Neural cell (in vitro differentiated cells): ENCODE measurements around the gene NTSR2. TPM values are rescaled to one million over a fixed set of nuclear protein-coding genes. Genes with fewer than 3 reads are reported as not detected.
"Not testable (repeated sequence)": the region's sequence is repeated elsewhere in the genome, so short reads cannot be mapped to it uniquely, and the experiment has no call there.

Experiments used
- H2AFZ ChIP-seq: fragments of 200-600, 300-800 bp; sonication (generic), shearing (Covaris generic); 2 replicates; pipeline ENCODE4 v1.6.0; 2014; ENCODE audit warnings: low read depth, mild to moderate bottlenecking, antibody characterized with exemption, low read length, moderate library complexity
- H3F3A ChIP-seq: fragments of 200-600 bp; shearing (Covaris generic); 2 replicates; pipeline ENCODE4 v1.6.1; 2016; ENCODE audit warnings: mild to moderate bottlenecking, moderate library complexity, mixed read lengths, antibody characterized with exemption, low read length; ENCODE audit not compliant: insufficient read depth, poor library complexity, severe bottlenecking
- H3K27ac ChIP-seq: fragments of 200-600, 300-800 bp; sonication (generic), shearing (Covaris generic); 2 replicates; pipeline ENCODE4 v1.5.1; 2014; ENCODE audit warnings: mild to moderate bottlenecking, low read length, moderate library complexity
- H3K27me3 ChIP-seq: fragments of 300-800, 200-600 bp; sonication (generic), shearing (Covaris generic); 2 replicates; pipeline ENCODE4 v1.6.0; 2014; ENCODE audit warnings: mild to moderate bottlenecking, low read depth, low read length, moderate library complexity; ENCODE audit not compliant: insufficient read depth
- H3K36me3 ChIP-seq: fragments of 300-800, 200-600 bp; sonication (generic), shearing (Covaris generic); 2 replicates; pipeline ENCODE4 v1.5.1; 2014; ENCODE audit warnings: mild to moderate bottlenecking, antibody characterized with exemption, low read length, moderate library complexity; ENCODE audit not compliant: insufficient read depth
- H3K4me2 ChIP-seq: fragments of 300-800, 200-600 bp; sonication (generic), shearing (Covaris generic); 2 replicates; pipeline ENCODE4 v1.6.0; 2014; ENCODE audit warnings: mild to moderate bottlenecking, low read length
- H3K4me3 ChIP-seq: fragments of 300-800, 200-600 bp; sonication (generic), shearing (Covaris generic); 2 replicates; pipeline ENCODE4 v1.5.1; 2014; ENCODE audit warnings: mild to moderate bottlenecking, low read length, moderate library complexity
- H3K79me2 ChIP-seq: fragments of 200-600 bp; shearing (Covaris generic); replicated peaks from 2 replicates; pipeline ENCODE4 v1.6.0; 2014; ENCODE audit warnings: mild to moderate bottlenecking, low read length, moderate library complexity; ENCODE audit not compliant: insufficient read depth
- H3K9ac ChIP-seq: fragments of 300-800, 200-600 bp; sonication (generic), shearing (Covaris generic); 2 replicates; pipeline ENCODE4 v1.6.1; 2016; ENCODE audit warnings: mild to moderate bottlenecking, low read length, mixed read lengths
- H3K9me2 ChIP-seq: fragments of 200-600 bp; shearing (Covaris generic); 2 replicates; pipeline ENCODE4 v1.6.1; 2016; ENCODE audit warnings: mild to moderate bottlenecking, low read length, mixed read lengths; ENCODE audit not compliant: insufficient read depth
- H3K9me3 ChIP-seq: fragments of 200-600, 300-800 bp; sonication (generic), shearing (Covaris generic); 2 replicates; pipeline ENCODE4 v1.6.1; 2016; ENCODE audit warnings: mild to moderate bottlenecking, mixed run types, low read length, moderate library complexity, mixed read lengths
- H4K20me1 ChIP-seq: fragments of 200-600 bp; shearing (Covaris generic); 2 replicates; pipeline ENCODE4 v1.6.1; 2016; ENCODE audit warnings: mild to moderate bottlenecking, mixed run types; ENCODE audit not compliant: insufficient read depth
- EP300 ChIP-seq: fragments of 450-650 bp; conservative IDR thresholded peaks from 2 replicates; pipeline ENCODE4 v1.6.1; 2014; ENCODE audit warnings: antibody characterized with exemption, mild to moderate bottlenecking, moderate library complexity; ENCODE audit not compliant: poor library complexity, severe bottlenecking
- EZH2 ChIP-seq: fragments of 200-600, 300-800 bp; shearing (Covaris generic), sonication (generic); IDR thresholded peaks from 2 replicates; pipeline ENCODE4 v1.6.1; 2014; ENCODE audit warnings: antibody characterized with exemption, low read length, borderline replicate concordance, mild to moderate bottlenecking; ENCODE audit not compliant: insufficient read depth, poor library complexity, severe bottlenecking
- MXI1 ChIP-seq: fragments of 450-650 bp; conservative IDR thresholded peaks from 2 replicates; pipeline ENCODE4 v1.6.1; 2014; ENCODE audit warnings: antibody characterized with exemption, mild to moderate bottlenecking; ENCODE audit not compliant: poor library complexity, severe bottlenecking
- POLR2AphosphoS5 ChIP-seq: IDR thresholded peaks from 2 replicates; pipeline ENCODE4 v1.6.1; 2012
- RAD21 ChIP-seq: fragments of 450-650 bp; conservative IDR thresholded peaks from 2 replicates; pipeline ENCODE4 v1.6.1; 2014; ENCODE audit warnings: antibody characterized with exemption, mild to moderate bottlenecking, moderate library complexity
- SMC3 ChIP-seq: fragments of 450-650 bp; conservative IDR thresholded peaks from 2 replicates; pipeline ENCODE4 v1.6.1; 2014; ENCODE audit warnings: antibody characterized with exemption, mild to moderate bottlenecking, moderate library complexity; ENCODE audit not compliant: poor library complexity
- TAF1 ChIP-seq: IDR thresholded peaks from 2 replicates; pipeline ENCODE4 v1.6.1; 2012; ENCODE audit warnings: low read depth
- polyA plus RNA-seq: library from polyadenylated mRNA; depleted of rRNA; stranded (reverse); fragments of >200 nt; gene quantifications from 2 replicates; pipeline ENCODE4 v1.2.3, GENCODE V29; 2014
- TF ChIP-seq, protein P1 (sequence below): IDR thresholded peaks from 2 replicates; pipeline ENCODE4 v1.6.1; 2012; ENCODE audit warnings: borderline replicate concordance
- TF ChIP-seq, protein P2 (sequence below): fragments of 450-650 bp; IDR thresholded peaks from 2 replicates; pipeline ENCODE4 v1.5.1; 2014; ENCODE audit warnings: antibody characterized with exemption, mild to moderate bottlenecking, moderate library complexity; ENCODE audit not compliant: poor library complexity, severe bottlenecking

Gene NTSR2
- polyA plus RNA-seq, 1 donor from 2014 or later, result not detected

DNA sequence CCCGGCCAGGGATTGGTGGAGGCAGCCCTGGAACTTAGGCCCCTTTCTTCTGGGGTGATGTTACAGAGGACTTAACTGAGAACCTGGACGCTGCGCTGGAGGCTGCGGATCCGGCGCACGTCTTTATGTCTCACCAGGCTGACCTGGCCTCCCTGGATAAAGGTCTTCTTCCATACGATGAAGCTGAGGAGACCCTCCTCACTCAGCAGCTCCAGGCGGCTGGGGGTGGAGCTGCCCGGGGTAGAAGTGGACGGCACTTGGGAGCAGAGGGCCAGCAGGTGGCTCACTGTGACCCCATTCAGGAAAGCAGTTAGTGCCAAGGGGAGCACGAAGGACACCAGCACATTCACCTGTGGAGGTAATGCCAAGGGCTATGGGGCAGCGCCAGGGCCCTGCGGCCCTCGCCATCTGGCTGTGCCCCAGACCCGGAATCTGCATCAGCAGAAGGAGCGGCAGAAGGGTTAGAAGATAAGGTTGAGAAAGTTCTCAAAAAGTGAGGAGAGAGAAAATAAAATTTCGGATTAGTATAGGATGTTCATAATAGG is 8.0 kb downstream of the NTSR2 start:
- no peaks in the 10 kb centered on the region for H3K9me2 ChIP-seq
- no peaks in the 10 kb centered on the region for H3K27me3 ChIP-seq
- H3K36me3 ChIP-seq, result no peaks in the 10 kb centered on the region
- H3K27ac ChIP-seq, result no peak overlapping the region
- no peak overlapping the region for H3K9ac ChIP-seq
- H3F3A ChIP-seq, result no peaks in the 10 kb centered on the region
- H3K79me2 ChIP-seq, result no peaks in the 10 kb centered on the region
- no peak overlapping the region for H3K4me2 ChIP-seq
- no peak overlapping the region for H3K4me3 ChIP-seq
- peaks cover 8% of the 10 kb centered on the region for H3K9me3 ChIP-seq
- no peaks in the 10 kb centered on the region for H4K20me1 ChIP-seq
- H2AFZ ChIP-seq, result no peak overlapping the region
- TF ChIP-seq TAF1, result no peak

DNA sequence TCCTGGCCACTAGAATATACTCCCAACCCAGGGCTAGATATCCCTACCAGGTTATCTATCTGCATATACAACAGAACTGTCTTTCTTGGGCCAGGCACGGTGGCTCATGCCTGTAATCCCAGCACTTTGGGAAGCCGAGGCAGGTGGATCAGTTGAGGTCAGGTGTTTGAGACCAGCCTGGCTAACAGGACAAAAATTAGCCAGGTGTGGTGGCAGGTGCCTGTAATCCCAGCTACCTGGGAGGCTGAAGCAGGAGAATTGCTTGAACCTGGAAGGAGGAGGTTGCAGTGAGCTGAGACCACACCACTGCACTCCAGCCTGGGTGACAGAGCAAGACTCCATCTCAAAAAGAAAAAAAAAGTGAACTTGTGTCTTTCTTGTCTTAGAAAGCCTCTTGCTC is 9.6 kb downstream of the NTSR2 start:
- not testable (repeated sequence) for H2AFZ ChIP-seq, H3K27me3 ChIP-seq, H3K27ac ChIP-seq, H3K9ac ChIP-seq, H3K4me2 ChIP-seq, H3K36me3 ChIP-seq, H3K79me2 ChIP-seq, H3K9me2 ChIP-seq, H3K4me3 ChIP-seq, H4K20me1 ChIP-seq, H3K9me3 ChIP-seq, H3F3A ChIP-seq

DNA sequence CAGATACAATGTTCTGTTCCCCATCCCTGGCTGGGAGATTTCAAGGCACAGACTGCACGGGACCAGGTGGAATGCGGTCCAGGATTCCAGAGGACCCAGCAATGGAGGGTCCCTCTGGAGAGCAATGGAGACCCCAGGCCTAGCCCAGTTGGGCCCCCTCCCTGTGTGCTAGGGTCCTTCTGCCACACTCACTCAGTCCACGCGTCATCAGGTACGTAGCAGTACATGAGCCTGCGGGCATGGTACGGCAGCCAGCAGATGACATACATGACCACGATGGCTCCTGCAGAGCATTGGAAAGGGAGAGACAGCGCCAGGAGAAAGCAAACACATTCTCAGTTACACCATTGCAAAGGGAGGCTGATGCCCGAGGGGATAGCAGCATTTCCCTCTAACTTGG is 10.1 kb downstream of the NTSR2 start:
- TF ChIP-seq TAF1, result no peak
- TF ChIP-seq, protein P1, sequence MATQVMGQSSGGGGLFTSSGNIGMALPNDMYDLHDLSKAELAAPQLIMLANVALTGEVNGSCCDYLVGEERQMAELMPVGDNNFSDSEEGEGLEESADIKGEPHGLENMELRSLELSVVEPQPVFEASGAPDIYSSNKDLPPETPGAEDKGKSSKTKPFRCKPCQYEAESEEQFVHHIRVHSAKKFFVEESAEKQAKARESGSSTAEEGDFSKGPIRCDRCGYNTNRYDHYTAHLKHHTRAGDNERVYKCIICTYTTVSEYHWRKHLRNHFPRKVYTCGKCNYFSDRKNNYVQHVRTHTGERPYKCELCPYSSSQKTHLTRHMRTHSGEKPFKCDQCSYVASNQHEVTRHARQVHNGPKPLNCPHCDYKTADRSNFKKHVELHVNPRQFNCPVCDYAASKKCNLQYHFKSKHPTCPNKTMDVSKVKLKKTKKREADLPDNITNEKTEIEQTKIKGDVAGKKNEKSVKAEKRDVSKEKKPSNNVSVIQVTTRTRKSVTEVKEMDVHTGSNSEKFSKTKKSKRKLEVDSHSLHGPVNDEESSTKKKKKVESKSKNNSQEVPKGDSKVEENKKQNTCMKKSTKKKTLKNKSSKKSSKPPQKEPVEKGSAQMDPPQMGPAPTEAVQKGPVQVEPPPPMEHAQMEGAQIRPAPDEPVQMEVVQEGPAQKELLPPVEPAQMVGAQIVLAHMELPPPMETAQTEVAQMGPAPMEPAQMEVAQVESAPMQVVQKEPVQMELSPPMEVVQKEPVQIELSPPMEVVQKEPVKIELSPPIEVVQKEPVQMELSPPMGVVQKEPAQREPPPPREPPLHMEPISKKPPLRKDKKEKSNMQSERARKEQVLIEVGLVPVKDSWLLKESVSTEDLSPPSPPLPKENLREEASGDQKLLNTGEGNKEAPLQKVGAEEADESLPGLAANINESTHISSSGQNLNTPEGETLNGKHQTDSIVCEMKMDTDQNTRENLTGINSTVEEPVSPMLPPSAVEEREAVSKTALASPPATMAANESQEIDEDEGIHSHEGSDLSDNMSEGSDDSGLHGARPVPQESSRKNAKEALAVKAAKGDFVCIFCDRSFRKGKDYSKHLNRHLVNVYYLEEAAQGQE, result no peak
- TF ChIP-seq, protein P2, sequence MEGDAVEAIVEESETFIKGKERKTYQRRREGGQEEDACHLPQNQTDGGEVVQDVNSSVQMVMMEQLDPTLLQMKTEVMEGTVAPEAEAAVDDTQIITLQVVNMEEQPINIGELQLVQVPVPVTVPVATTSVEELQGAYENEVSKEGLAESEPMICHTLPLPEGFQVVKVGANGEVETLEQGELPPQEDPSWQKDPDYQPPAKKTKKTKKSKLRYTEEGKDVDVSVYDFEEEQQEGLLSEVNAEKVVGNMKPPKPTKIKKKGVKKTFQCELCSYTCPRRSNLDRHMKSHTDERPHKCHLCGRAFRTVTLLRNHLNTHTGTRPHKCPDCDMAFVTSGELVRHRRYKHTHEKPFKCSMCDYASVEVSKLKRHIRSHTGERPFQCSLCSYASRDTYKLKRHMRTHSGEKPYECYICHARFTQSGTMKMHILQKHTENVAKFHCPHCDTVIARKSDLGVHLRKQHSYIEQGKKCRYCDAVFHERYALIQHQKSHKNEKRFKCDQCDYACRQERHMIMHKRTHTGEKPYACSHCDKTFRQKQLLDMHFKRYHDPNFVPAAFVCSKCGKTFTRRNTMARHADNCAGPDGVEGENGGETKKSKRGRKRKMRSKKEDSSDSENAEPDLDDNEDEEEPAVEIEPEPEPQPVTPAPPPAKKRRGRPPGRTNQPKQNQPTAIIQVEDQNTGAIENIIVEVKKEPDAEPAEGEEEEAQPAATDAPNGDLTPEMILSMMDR, result no peak
- TF ChIP-seq EP300, result no peak
- TF ChIP-seq EZH2, result no peak
- TF ChIP-seq POLR2AphosphoS5, result no peak
- TF ChIP-seq RAD21, result no peak
- no peak for TF ChIP-seq SMC3
- TF ChIP-seq MXI1, result no peak
- Histone ChIP-seq H3F3A (no peaks in the 10 kb centered on the region), H3K9me3 (peaks cover 8% of the 10 kb centered on the region), H2AFZ (no peak overlapping the region), H3K36me3 (no peaks in the 10 kb centered on the region), H3K4me3 (no peak overlapping the region), H3K79me2 (no peaks in the 10 kb centered on the region), H3K9me2 (no peaks in the 10 kb centered on the region), H3K27me3 (no peaks in the 10 kb centered on the region), H3K9ac (no peak overlapping the region), H3K4me2 (no peak overlapping the region), H3K27ac (no peak overlapping the region), H4K20me1 (no peaks in the 10 kb centered on the region)
